GM12878 (cell line): Measurements from ENCODE around the gene SMIM38. TPM values are rescaled to one million over a fixed set of nuclear protein-coding genes. Genes with fewer than 3 reads are reported as not detected.

Source experiments
- ATAC-seq: fragments of 200-7000 bp; cut with Tn5 transposase; 3 replicates; pipeline ENCODE4 v1.9.1; 2020; ENCODE audit warnings: mild to moderate bottlenecking, moderate library complexity
- BruUV-seq: library from RNA; stranded (reverse); fragments of 400-500 nt; replicated peaks from 2 replicates; lab custom pipeline; 2021; lab: Mats Ljungman, UMichigan
- CTCF ChIA-PET: fragments of 300-600 bp; sonication (Branson Sonifier 250); formaldehyde crosslinking; extraction: SDS; loops from one replicate; lab custom pipeline; 2021; ENCODE audit warnings: inconsistent platforms; lab: Yijun Ruan, JAX
- POLR2A ChIA-PET: fragments of 350-600 bp; formaldehyde crosslinking; extraction: SDS; loops from one replicate; lab custom pipeline; 2021; ENCODE audit warnings: inconsistent platforms; lab: Charles Lee
- RAD21 ChIA-PET: fragments of 300-600 bp; sonication (Branson Sonifier 250); formaldehyde crosslinking; loops from one replicate; lab custom pipeline; 2023; ENCODE audit warnings: antibody characterized with exemption; ENCODE audit not compliant: unreplicated experiment; lab: Charles Lee
- SMC1A ChIA-PET: fragments of 300-600 bp; sonication (Branson Sonifier 250); formaldehyde crosslinking; loops from one replicate; lab custom pipeline; 2023; ENCODE audit not compliant: unreplicated experiment, uncharacterized antibody; lab: Charles Lee
- DNase-seq: peaks from one replicate; pipeline ENCODE4 v3.0.0-alpha.2; 2011; ENCODE audit warnings: low read depth, low spot score
- FAIRE-seq: peaks from 3 replicates; lab custom pipeline; 2011; peaks lifted over from hg19 to GRCh38; lab: Jason Lieb, UNC
- H2AFZ ChIP-seq: 2 replicates; pipeline ENCODE4 v1.6.0; 2011; ENCODE audit warnings: low read depth, low read length, control low read depth; ENCODE audit not compliant: control insufficient read depth
- H3K27ac ChIP-seq: 2 replicates; pipeline ENCODE4 v1.5.1; 2011; ENCODE audit warnings: control low read depth; ENCODE audit not compliant: control insufficient read depth, insufficient read depth
- H3K27me3 ChIP-seq, 2 experiments: replicated peaks in 1 of 2; 2 replicates each; pipeline versions ENCODE4 v1.6.0 to v1.6.1; 2011; ENCODE audit warnings: low read length in 1 of 2; ENCODE audit not compliant: control insufficient read depth in 2 of 2, insufficient read depth in 2 of 2
- H3K36me3 ChIP-seq, 2 experiments: 2 replicates each; pipeline ENCODE4 v1.5.1; 2011; ENCODE audit warnings: low read length in 1 of 2; ENCODE audit not compliant: control insufficient read depth in 2 of 2, insufficient read depth in 2 of 2
- H3K4me1 ChIP-seq: 2 replicates; pipeline ENCODE4 v1.6.1; 2011; ENCODE audit warnings: mild to moderate bottlenecking, low read length, moderate library complexity, mixed read lengths; ENCODE audit not compliant: control insufficient read depth, insufficient read depth
- H3K4me2 ChIP-seq: 2 replicates; pipeline ENCODE4 v1.6.0; 2011; ENCODE audit warnings: control low read depth; ENCODE audit not compliant: control insufficient read depth, insufficient read depth
- H3K4me3 ChIP-seq: fragments of 200-600 bp; sonication (generic); 2 replicates; pipeline ENCODE4 v1.5.1; 2016
- H3K79me2 ChIP-seq: 2 replicates; pipeline ENCODE4 v1.6.0; 2011; ENCODE audit warnings: low read length; ENCODE audit not compliant: control insufficient read depth, insufficient read depth
- H3K9ac ChIP-seq: 2 replicates; pipeline ENCODE4 v1.8.0; 2011; ENCODE audit warnings: low read length, control low read depth, mixed read lengths; ENCODE audit not compliant: control insufficient read depth, insufficient read depth
- H3K9me3 ChIP-seq: replicated peaks from 3 replicates; pipeline ENCODE4 v1.5.1; 2011; ENCODE audit warnings: mild to moderate bottlenecking, low read length; ENCODE audit not compliant: control insufficient read depth, insufficient read depth
- H4K20me1 ChIP-seq: 2 replicates; pipeline ENCODE4 v1.6.0; 2011; ENCODE audit not compliant: control insufficient read depth, insufficient read depth
- CBX3 ChIP-seq: fragments of 200-600 bp; sonication (generic); IDR thresholded peaks from 2 replicates; pipeline ENCODE4 v1.6.1; 2016; ENCODE audit warnings: low read depth, borderline replicate concordance
- EGR1 ChIP-seq, 2 experiments: IDR thresholded peaks; 1 replicate in 1 of 2; 2 replicates in 1 of 2; pipeline ENCODE4 v1.6.1; 2011 to 2012; ENCODE audit warnings: low read depth in 2 of 2, low read length in 2 of 2, borderline replicate concordance in 1 of 2, mild to moderate bottlenecking in 1 of 2, moderate library complexity in 1 of 2
- HCFC1 ChIP-seq: fragments of 150-350 bp; IDR thresholded peaks from 2 replicates; pipeline ENCODE4 v1.6.1; 2014; ENCODE audit warnings: low read length
- NR2C2 ChIP-seq: IDR thresholded peaks from 2 replicates; pipeline ENCODE4 v1.6.1; 2011; ENCODE audit warnings: borderline replicate concordance, low read depth; ENCODE audit not compliant: control insufficient read depth, insufficient read length
- POU2F2 ChIP-seq: IDR thresholded peaks from 3 replicates; pipeline ENCODE4 v1.6.1; 2011; ENCODE audit warnings: low read depth, mild to moderate bottlenecking, low read length, borderline replicate concordance
- RAD21 ChIP-seq: IDR thresholded peaks from 2 replicates; pipeline ENCODE4 v1.6.1; 2011; ENCODE audit warnings: mild to moderate bottlenecking, low read depth, low read length, moderate library complexity; ENCODE audit not compliant: insufficient read depth
- RAD51 ChIP-seq: fragments of 450-650 bp; IDR thresholded peaks from 2 replicates; pipeline ENCODE4 v1.6.1; 2016; ENCODE audit warnings: moderate library complexity, mild to moderate bottlenecking, inconsistent platforms
- RCOR1 ChIP-seq: conservative IDR thresholded peaks from 2 replicates; pipeline ENCODE4 v1.6.1; 2012; ENCODE audit warnings: low read depth, low read length, improper control_type of control experiment
- RELA ChIP-seq: fragments of 450-650 bp; IDR thresholded peaks from 2 replicates; pipeline ENCODE4 v1.8.0; 2014; ENCODE audit warnings: borderline replicate concordance; ENCODE audit not compliant: partially characterized antibody
- SPI1 ChIP-seq: IDR thresholded peaks from 2 replicates; pipeline ENCODE4 v1.6.1; 2011; ENCODE audit warnings: low read depth, mild to moderate bottlenecking, low read length, moderate library complexity, borderline replicate concordance; ENCODE audit not compliant: insufficient read depth
- SREBF2 ChIP-seq: IDR thresholded peaks from 2 replicates; pipeline ENCODE4 v1.6.1; 2012; ENCODE audit warnings: mild to moderate bottlenecking, low read length
- TBL1XR1 ChIP-seq: IDR thresholded peaks from 2 replicates; pipeline ENCODE4 v1.6.1; 2012; ENCODE audit warnings: low read depth, low read length, improper control_type of control experiment
- WRNIP1 ChIP-seq: IDR thresholded peaks from 2 replicates; pipeline ENCODE4 v1.6.1; 2011; ENCODE audit warnings: low read depth, low read length, improper control_type of control experiment, borderline replicate concordance
- YY1 ChIP-seq: IDR thresholded peaks from 2 replicates; pipeline ENCODE4 v1.6.1; 2011; ENCODE audit warnings: low read depth, mild to moderate bottlenecking, low read length
- ZNF217 ChIP-seq: fragments of 450-650 bp; IDR thresholded peaks from 2 replicates; pipeline ENCODE4 v1.6.1; 2017; ENCODE audit warnings: antibody characterized with exemption, mild to moderate bottlenecking
- WGBS: methylation state at CpG from one replicate; pipeline ENCODE4 v1.1.6; 2016; ENCODE audit warnings: low lambda C conversion rate; ENCODE audit not compliant: insufficient replicate concordance, insufficient coverage; ENCODE audit errors: missing lambda C conversion rate; 5-methylcytosine and 5-hydroxymethylcytosine counted together
- in situ Hi-C: fragments of 300-500 bp; cut with MboI; formaldehyde crosslinking; loops from 9 replicates; pipeline ENCODE4 v1.14.3; 2018; ENCODE audit warnings: mixed read lengths
- intact Hi-C: fragments of 100-400 bp; cut with micrococcal nuclease; formaldehyde crosslinking; loops from one replicate; pipeline ENCODE4 v1.14.2; 2022; ENCODE audit not compliant: unreplicated experiment
- polyA plus RNA-seq, 11 experiments: library from polyadenylated mRNA; depleted of rRNA in 4 of 11; unstranded in 6 of 11; stranded (reverse) in 5 of 11; fragments of >200 nt; fragmentation: Nextera tagmentation in 4 of 11; fragmentation: Illumina TruSeq in 1 of 11; extraction: Ambion mirVana in 4 of 11; extraction: Trizol in 1 of 11; gene quantifications; 1 replicate in 1 of 11; 2 replicates in 10 of 11; pipeline versions ENCODE4 v1.2.1 to v1.2.3, GENCODE V29; 2011 to 2016; ENCODE audit warnings: inconsistent platforms in 2 of 11, missing spikeins in 2 of 11, low read depth in 1 of 11
- total RNA-seq, 4 experiments: library from RNA; depleted of rRNA in 3 of 4; stranded (reverse); fragments of >200 nt in 3 of 4; fragmentation: Illumina TruSeq in 1 of 4; extraction: Trizol in 1 of 4; gene quantifications; 2 replicates each; pipeline versions ENCODE4 v1.2.1 to v1.2.3, GENCODE V29; 2013 to 2021
- TF ChIP-seq, protein P1 (sequence below): fragments of 450-650 bp; IDR thresholded peaks from 2 replicates; pipeline ENCODE4 v1.6.1; 2018; ENCODE audit warnings: borderline replicate concordance, mild to moderate bottlenecking; ENCODE audit not compliant: partially characterized antibody

Gene SMIM38
- total and polyA plus RNA-seq, 10 of the 15 experiments (the other 5 are each of a cell fraction or from before 2014, with no cell fraction given), result 0.15 to 5.0 (median 2.1) TPM; not detected in 1

DNA sequence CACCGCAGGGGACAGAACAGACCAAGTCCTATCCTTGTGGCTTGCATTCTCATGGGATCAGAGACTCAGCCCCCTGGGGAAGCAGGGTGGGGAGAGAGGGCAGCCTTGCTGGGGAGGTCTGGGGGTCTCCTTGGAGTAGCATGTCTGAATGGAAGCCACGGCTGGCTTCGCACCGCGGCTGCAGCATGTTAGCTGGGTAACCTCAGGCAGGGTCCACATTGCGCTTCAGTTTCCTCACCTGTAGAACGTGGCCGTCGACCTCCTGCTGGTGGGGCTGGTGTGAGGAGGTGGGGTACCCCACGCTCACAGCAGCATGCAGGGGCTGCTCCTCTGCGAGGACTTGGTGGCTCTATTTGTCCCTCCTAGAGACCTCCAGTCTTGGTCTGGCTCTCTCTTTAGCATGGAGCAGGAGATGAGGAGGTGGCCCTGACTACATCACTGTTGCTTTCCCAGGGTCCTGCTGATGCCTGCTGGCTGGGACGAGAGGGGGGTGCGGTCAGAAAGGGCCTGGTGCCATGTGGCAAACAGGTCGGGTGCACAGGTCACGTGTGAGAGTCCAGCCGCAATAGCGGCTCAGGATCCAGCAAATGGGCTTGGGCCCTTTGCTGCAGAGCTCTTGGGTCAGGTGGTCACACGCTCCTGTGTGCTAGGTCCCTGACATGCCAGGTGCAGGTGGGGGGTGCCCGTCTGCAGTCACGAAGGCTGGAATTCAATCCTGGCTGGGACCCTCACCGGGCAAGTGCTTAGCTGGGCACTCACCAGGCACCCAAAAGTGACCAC is 35.4 kb upstream of the SMIM38 start (continued):
- TF ChIP-seq, protein P1, sequence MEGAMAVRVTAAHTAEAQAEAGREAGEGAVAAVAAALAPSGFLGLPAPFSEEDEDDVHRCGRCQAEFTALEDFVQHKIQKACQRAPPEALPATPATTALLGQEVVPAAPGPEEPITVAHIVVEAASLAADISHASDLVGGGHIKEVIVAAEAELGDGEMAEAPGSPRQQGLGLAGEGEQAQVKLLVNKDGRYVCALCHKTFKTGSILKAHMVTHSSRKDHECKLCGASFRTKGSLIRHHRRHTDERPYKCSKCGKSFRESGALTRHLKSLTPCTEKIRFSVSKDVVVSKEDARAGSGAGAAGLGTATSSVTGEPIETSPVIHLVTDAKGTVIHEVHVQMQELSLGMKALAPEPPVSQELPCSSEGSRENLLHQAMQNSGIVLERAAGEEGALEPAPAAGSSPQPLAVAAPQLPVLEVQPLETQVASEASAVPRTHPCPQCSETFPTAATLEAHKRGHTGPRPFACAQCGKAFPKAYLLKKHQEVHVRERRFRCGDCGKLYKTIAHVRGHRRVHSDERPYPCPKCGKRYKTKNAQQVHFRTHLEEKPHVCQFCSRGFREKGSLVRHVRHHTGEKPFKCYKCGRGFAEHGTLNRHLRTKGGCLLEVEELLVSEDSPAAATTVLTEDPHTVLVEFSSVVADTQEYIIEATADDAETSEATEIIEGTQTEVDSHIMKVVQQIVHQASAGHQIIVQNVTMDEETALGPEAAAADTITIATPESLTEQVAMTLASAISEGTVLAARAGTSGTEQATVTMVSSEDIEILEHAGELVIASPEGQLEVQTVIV, result no peak
- TF ChIP-seq RAD21 (no peak), HCFC1 (no peak)
- TF ChIP-seq, all 136 proteins: peak for 0

DNA sequence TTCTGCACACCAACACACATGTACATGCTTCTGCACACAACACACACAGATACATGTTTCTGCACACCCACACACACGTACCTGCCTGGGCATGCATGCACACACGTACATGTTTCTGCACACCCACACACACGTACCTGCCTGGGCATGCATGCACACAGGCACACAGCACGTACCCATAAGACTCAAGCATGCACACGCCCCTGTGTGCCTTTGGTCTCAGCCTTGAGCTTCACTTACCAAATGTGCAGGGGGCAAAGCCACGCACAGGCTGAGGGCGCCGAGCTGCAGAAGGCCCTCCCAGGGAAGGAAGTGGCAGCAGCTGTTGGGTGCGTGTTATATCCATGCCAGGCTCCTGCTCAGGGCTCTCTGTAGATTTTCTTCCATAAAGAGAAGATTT is 34.7 kb upstream of the SMIM38 start:
- in situ Hi-C loops (no loop called here), intact Hi-C loops (no loop called here)
- ChIA-PET CTCF (interaction anchor here (0.6 kb wide), 1 partner anchor 91 kb away, joined by 3 read pairs; no protein-coding TSS in a partner anchor), SMC1A (no interaction called here), RAD21 (interaction anchor here (0.5 kb wide), 1 partner anchor 119 kb away, joined by 3 read pairs; no protein-coding TSS in a partner anchor), POLR2A (no interaction called here)
- H3K4me2 ChIP-seq, result no peak overlapping the region
- peaks cover 19% of the 10 kb centered on the region for H3K4me1 ChIP-seq
- no peaks in the 10 kb centered on the region for H4K20me1 ChIP-seq
- no peak overlapping the region for H3K9ac ChIP-seq
- BruUV-seq, result no TSS peak
- DNase-seq (no peak), FAIRE-seq (no peak), ATAC-seq (no peak)
- no peaks in the 10 kb centered on the region for H3K79me2 ChIP-seq
- WGBS, result 32% methylated on average over 9 of the region's 9 CpGs
- H3K27me3 ChIP-seq, result no peaks in the 10 kb centered on the region
- no peak overlapping the region for H3K4me3 ChIP-seq
- no peak overlapping the region for H3K27ac ChIP-seq
- no peak overlapping the region for H2AFZ ChIP-seq
- no peaks in the 10 kb centered on the region; the same call in 2 of the 3 replicates for H3K9me3 ChIP-seq
- no peaks in the 10 kb centered on the region for H3K36me3 ChIP-seq
- TF ChIP-seq RAD51, result no peak
- no peak for TF ChIP-seq SPI1
- TF ChIP-seq CBX3, result no peak
- TF ChIP-seq ZNF217, result no peak
- no peak for TF ChIP-seq POU2F2
- no peak for TF ChIP-seq WRNIP1
- TF ChIP-seq NR2C2, result no peak
- TF ChIP-seq SREBF2, result no peak
- no peak for TF ChIP-seq RELA
- TF ChIP-seq EGR1 (IDR thresholded peaks at IDR 0.05; ENCODE audit: borderline replicate concordance in 1 of 2, low read depth in 2 of 2, low read length in 2 of 2), result no peak
- no peak for TF ChIP-seq YY1
- no peak for TF ChIP-seq RCOR1
- no peak for TF ChIP-seq TBL1XR1
